Naive thymus-derived CD4-positive, alpha-beta T cell (primary cell): ENCODE results near the gene SAE1. TPM values are rescaled to one million over a fixed set of nuclear protein-coding genes. Genes with fewer than 3 reads are reported as not detected.

Experiments
- microRNA-seq: library from miRNA; unstranded; fragments of <30 nt; microRNA quantifications from one replicate; pipeline ENCODE4 v1.2.0, GENCODE V29; 2022; ENCODE audit warnings: borderline microRNAs expressed
- polyA plus RNA-seq, 2 donors: library from polyadenylated mRNA; unstranded; fragments of 300-500 nt; fragmentation: Illumina TruSeq; gene quantifications; one replicate each; pipeline ENCODE4 v1.2.3, GENCODE V29; 2021
- total RNA-seq, 6 experiments: library from RNA in 5 of 6; stranded (reverse) in 5 of 6; gene quantifications; 1 replicate in 5 of 6; 2 replicates in 1 of 6; pipeline ENCODE4 v1.2.3 and lab custom pipeline; 2021 to 2026

The SAE1 gene
- total and polyA plus RNA-seq, 7 experiments from 2014 or later, result 34.3 to 181 (median 50.0) TPM

Small RNA genes lying within 50 kb of the gene (microRNA-seq; reads per million reads assigned to microRNA genes)
- gene MIR3190 (not detected), gene MIR3191 (not detected)

Other genes with a start within 250 kb of the SAE1 start
- 1 to 10 TPM in 1 of 5 experiments, under 1 TPM in 2, not detected in 2; 0.27 to 1.2 (median 0.61) TPM for gene NPAS1, start 111.0 kb upstream of the SAE1 start, total RNA-seq
- under 1 TPM; 0.48 to 0.58 TPM for gene NPAS1, start 111.0 kb upstream of the SAE1 start, polyA plus RNA-seq
- 10 to 100 TPM; 23.1 to 46.3 (median 26.0) TPM for gene TMEM160, start 82.2 kb upstream of the SAE1 start, total RNA-seq
- gene TMEM160, start 82.2 kb upstream of the SAE1 start, polyA plus RNA-seq, result 100 to 1,000 TPM; 131 TPM
- 100 to 1,000 TPM in 1 of 5 experiments, 10 to 100 TPM in 4; 53.6 to 123 (median 73.0) TPM for gene ZC3H4, start 17.1 kb upstream of the SAE1 start, total RNA-seq
- gene ZC3H4, start 17.1 kb upstream of the SAE1 start, polyA plus RNA-seq, result 1 to 10 TPM; 2.0 to 2.3 TPM
- gene BBC3, start 100.4 kb downstream of the SAE1 start, total RNA-seq, result 10 to 100 TPM; 13.7 to 42.0 (median 22.5) TPM
- gene BBC3, start 100.4 kb downstream of the SAE1 start, polyA plus RNA-seq, result 10 to 100 TPM in 1 of 2 donors, 1 to 10 TPM in 1; 8.5 to 13.8 TPM
- gene CCDC9, start 125.7 kb downstream of the SAE1 start, total RNA-seq, result 10 to 100 TPM; 41.9 to 80.0 (median 51.4) TPM
- gene CCDC9, start 125.7 kb downstream of the SAE1 start, polyA plus RNA-seq, result 10 to 100 TPM in 1 of 2 donors, 1 to 10 TPM in 1; 8.5 to 13.0 TPM
- gene INAFM1, start 144.1 kb downstream of the SAE1 start, total RNA-seq, result 10 to 100 TPM; 11.6 to 21.7 (median 16.7) TPM
- gene INAFM1, start 144.1 kb downstream of the SAE1 start, polyA plus RNA-seq, result 1 to 10 TPM; 2.3 to 3.0 TPM
- gene C5AR1, start 179.0 kb downstream of the SAE1 start, total RNA-seq, result 100 to 1,000 TPM in 1 of 5 experiments, 10 to 100 TPM in 1, 1 to 10 TPM in 3; 3.7 to 205 (median 7.0) TPM
- gene C5AR1, start 179.0 kb downstream of the SAE1 start, polyA plus RNA-seq, result under 1 TPM in 1 of 2 donors, not detected in 1; 0.14 TPM
- gene C5AR2, start 201.3 kb downstream of the SAE1 start, total RNA-seq, result 10 to 100 TPM in 1 of 5 experiments, 1 to 10 TPM in 1, under 1 TPM in 3; 0.14 to 16.8 (median 0.34) TPM
- gene C5AR2, start 201.3 kb downstream of the SAE1 start, polyA plus RNA-seq, result not detected
- gene DHX34, start 218.5 kb downstream of the SAE1 start, total RNA-seq, result 10 to 100 TPM; 15.6 to 31.6 (median 29.5) TPM
- gene DHX34, start 218.5 kb downstream of the SAE1 start, polyA plus RNA-seq, result 10 to 100 TPM in 1 of 2 donors, 1 to 10 TPM in 1; 3.7 to 14.2 TPM